GM18951 (cell line): ENCODE measurements around the gene CRYM.

Experiments used
- POLR2A ChIP-seq: IDR thresholded peaks from 4 replicates; pipeline ENCODE4 v1.6.1; 2011; ENCODE audit warnings: mild to moderate bottlenecking; ENCODE audit not compliant: insufficient read length, insufficient read depth; ENCODE audit errors: extremely low read depth
- in situ Hi-C: fragments of 300-500 bp; cut with MboI; formaldehyde crosslinking; loops from one replicate; pipeline ENCODE4 v1.12.0; 2022; ENCODE audit warnings: low sequenced_read_pairs, mixed read lengths, inconsistent platforms; ENCODE audit not compliant: unreplicated experiment

The CRYM gene

GRCh38 chr16:21272253-21272652 is 5.8 kb downstream of the CRYM start:
- in situ Hi-C loops: loop anchor here (10.0 kb wide), 1 partner anchor 77 kb away; no protein-coding TSS in a partner anchor
- no peak for TF ChIP-seq POLR2A

- in situ Hi-C loops: no loop called here
- TF ChIP-seq POLR2A: no peak
These were observed 9.9 kb downstream of the CRYM start for GRCh38 chr16:21268236-21268635.

DNA sequence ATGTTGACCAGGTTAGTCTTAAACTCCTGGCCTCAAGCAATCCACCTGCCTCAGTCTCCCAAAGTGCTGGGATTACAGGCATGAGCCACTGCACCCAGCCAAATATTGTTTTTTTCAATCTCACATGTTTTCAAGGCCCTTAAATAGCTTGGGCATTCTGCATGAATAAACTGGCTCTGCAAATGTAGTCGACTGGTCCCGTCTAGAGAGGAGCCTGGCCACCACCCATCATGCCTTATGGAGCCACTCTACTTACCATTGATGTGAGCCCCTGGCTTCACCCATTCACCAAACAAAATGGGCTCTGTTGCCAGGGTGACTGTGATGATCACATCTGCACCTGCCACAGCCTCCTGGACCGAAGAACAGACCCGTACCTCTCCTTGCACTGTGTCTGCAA is 10.8 kb downstream of the CRYM start:
- in situ Hi-C loops: no loop called here
- TF ChIP-seq POLR2A: no peak

GRCh38 chr16:21265104-21265837 is 12.8 kb downstream of the CRYM start:
- no peak for TF ChIP-seq POLR2A
- in situ Hi-C loops: no loop called here

- no peak for TF ChIP-seq POLR2A
- in situ Hi-C loops: no loop called here
These were observed 13.5 kb downstream of the CRYM start for GRCh38 chr16:21264571-21265036.

- peak; percentile 50 for TF ChIP-seq POLR2A
- in situ Hi-C loops: no loop called here
These were observed 14.2 kb downstream of the CRYM start for GRCh38 chr16:21263640-21264570.

DNA sequence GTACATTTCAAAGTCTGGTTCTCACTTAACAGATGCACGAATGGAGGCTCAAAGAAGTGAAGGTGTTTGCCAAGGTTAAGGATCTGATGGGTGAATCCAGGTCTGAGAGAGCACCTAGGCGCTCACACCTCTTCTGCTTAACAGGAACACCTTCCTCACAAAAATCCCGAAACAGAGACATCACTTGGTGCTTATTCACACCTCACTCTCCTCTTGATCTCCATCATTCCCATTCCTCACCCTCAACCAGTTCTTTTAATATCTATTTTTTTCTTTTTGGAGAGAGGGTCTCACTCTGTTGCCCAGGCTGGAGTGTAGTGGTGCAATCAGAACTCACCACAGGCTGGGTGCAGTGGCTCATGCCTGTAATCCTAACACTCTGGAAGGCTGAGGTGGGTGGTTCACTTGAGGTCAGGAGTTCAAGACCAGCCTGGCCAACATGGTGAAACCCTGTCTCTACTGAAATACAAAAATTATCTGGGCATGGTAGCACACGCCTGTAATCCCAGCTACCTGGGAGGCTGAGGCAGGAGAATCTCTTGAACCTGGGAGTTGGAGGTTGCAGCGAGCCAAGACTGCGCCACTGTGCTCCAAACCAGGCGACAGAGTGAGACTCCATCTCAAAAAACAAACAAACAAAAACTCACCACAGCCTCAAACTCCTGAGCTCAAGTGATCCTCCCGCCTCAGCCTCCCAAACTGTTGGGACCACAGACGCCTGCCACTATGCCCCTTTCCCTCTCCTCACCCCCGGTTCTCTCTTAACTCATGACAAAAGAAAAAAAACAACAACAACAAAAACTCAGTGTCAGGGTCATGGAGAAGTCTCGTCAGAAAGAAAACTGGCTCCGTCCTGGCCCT is 15.1 kb downstream of the CRYM start:
- in situ Hi-C loops: no loop called here
- TF ChIP-seq POLR2A: no peak

GRCh38 chr16:21260870-21261791 is 17.0 kb downstream of the CRYM start:
- in situ Hi-C loops: no loop called here
- peak; percentile 32 for TF ChIP-seq POLR2A

DNA sequence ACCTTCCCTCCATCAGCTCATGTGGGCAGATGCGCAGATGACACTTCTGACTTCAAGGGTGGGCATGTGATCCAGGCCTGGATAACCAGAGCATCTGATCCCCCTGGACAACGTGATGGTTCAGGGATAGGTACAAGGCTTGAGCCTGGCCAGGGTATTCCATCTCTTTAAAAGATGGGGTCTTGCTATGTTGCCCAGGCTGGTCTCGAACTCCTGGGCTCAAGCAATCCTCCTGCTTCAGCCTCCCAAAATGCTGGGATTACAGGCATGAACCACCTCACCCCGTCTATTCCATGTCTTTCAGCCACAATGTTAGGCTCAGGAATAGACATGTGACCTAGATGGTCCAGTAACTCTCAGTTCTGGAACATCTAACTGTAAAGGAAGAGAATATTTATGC is 20.8 kb downstream of the CRYM start:
- in situ Hi-C loops: no loop called here

GRCh38 chr16:21256636-21257035 is 21.5 kb downstream of the CRYM start:
- no peak for TF ChIP-seq POLR2A
- in situ Hi-C loops: no loop called here

More for the DNA sequence above, 20.8 kb downstream of the CRYM start:
- TF ChIP-seq POLR2A: no peak

DNA sequence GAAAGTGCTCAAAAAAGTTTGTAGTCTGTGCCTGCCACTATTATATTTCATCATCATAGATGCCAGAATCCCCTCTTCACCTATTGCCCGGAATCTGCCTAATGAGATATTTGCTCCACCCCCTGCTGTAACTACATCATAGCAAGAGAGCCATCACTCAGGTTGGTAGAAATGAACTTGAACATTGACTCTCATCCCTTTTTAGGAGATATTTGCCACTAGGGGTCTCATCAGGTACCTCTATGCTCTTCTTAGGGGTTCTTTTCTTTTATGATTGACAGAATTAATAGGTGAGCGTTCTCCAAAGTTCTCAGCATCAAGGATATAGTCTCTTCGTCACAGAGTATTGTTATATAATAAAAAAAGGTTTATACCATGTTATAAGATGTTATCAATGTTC is 24.6 kb downstream of the CRYM start:
- in situ Hi-C loops: no loop called here
- no peak for TF ChIP-seq POLR2A
